ENCODE measurements around the gene EXOC2.

GRCh38 chr6:610882-611281, 82.1 kb downstream of the EXOC2 start:
- TF ChIP-seq TAF1 (IDR thresholded peaks at IDR 0.05; ENCODE audit: low read depth, low read length) (no peak), POLR2A (IDR thresholded peaks at IDR 0.05; ENCODE audit: low read depth, low read length) (no peak), PAX5 (IDR thresholded peaks at IDR 0.05; ENCODE audit: insufficient read depth, low read length, severe bottlenecking) (no peak), POLR2AphosphoS5 (IDR thresholded peaks at IDR 0.05; ENCODE audit: low read depth, low read length) (no peak), POU2F2 (IDR thresholded peaks at IDR 0.05; ENCODE audit: low read depth, low read length) (no peak)
